NCI-H510A (cell line): Measurements from ENCODE around the gene PTTG1IP.

Source experiments
- DNase-seq: peaks from one replicate; lab custom pipeline; 2025; lab: John Stamatoyannopoulos, UW

Gene PTTG1IP

DNA sequence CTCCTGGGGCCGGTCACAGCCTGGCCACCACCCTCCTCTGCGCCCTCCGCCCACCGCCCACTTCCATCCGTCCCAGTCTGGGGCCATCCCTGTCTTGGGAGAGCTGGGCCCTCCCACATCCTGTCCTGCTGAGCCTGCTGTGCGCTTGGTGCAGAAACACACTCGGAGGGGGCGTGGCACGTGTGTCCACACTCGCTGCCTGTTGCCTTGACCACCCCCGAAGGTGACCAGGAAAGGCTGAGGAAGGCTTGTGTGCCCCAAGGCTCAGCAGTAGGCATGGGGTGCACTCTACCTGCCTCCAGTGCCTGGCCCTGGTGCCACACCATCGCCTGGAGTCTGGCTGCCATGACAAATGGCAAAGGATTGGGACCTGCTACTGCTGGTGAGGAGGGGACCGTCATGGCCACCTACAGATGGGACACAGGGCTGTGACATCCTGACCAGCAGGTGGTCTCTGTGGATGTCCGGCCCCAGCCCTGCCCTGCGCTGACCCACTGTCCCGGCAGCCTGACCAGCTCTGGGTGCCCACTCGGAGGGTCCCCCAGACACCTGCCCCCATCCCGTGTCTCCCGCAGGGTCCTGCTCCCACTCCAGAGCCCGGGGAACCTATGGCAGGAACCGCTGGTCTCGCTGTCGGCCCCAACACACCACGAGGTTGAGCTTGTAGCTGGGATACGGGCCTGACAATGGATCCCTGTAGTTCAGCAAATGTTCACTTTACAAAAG, 23.2 kb upstream of the PTTG1IP start:
- no peak for DNase-seq

DNA sequence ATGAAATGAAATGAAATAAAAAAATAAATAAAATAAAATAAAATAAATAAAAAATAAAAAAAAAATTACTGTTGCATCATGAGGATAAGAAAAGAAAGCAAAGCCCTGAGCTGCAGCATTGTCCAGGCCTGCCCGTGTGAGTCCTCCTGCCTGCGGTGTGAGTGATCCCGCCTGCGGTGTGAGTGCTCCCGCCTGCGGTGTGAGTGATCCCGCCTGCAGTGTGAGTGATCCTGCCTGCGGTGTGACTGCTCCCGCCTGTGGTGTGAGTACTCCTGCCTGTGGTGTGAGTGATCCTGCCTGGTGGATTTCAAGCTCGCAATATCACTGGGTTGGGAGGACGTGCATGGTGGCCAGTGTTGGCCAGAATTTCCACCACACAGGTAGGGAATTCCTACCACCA, 22.4 kb upstream of the PTTG1IP start:
- DNase-seq, result no peak

DNA sequence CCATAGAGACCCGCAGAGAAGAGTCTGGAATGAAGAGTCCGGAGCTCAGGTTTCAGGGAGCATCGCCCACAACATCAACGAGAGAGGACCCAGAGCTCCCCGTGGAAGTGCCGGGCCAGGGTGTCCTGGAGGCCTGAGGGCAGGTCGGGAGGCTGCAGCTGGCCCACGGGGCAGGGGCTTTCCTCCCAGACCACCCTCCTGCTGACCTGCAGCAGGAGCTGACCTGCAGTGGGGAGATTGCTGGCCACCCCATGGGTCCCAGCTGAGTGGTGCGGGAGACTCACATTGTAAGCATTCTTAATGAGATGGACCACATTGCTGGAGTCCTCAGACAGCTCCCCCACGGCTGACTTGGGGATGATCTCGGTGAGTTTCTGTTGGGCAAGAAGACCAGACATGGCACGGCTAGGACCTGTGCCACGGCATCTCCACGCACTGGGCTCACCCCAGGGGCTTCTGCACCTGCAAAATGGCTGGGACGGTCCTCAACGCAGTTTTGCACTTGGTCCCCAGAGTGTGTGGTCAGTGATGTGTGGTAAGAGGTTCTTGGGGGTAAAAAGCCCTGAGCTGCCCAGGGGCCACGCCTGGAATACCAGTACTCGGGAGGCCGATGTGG, 21.3 kb upstream of the PTTG1IP start:
- no peak for DNase-seq

DNA sequence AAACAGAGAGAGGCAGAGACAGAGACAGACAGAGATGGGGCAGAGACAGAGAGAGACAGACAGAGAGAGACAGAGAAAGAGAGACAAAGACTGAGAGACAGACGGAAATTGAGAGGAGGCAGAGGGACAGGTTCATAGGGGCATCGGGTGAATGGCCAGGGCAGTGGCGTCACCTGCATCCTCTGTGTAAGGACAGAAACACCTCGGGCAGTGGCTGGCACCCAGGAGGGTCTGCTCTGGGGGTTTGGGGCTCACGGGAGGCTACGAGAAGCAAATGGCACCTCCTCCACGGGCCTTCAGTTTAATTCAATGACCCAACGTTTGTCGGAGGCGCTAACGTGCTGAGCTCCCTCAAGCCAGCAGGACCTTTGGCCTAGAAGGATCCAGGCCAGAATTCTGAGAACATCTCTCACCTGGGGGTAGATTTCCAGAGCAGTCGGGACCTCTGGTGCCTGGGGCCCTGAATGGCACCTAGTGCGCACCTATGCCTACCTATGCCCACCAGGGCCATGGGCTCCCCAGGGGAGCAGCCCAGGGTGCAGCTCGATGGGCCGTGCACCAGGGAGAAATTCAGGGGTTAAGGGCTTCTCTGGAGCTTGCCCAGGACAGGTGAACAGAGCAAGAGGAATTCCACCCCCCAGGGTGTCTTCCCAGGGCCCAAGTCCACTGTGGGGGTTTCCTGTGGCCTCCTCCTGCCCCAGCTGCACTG, 20.6 kb upstream of the PTTG1IP start:
- no peak for DNase-seq

DNA sequence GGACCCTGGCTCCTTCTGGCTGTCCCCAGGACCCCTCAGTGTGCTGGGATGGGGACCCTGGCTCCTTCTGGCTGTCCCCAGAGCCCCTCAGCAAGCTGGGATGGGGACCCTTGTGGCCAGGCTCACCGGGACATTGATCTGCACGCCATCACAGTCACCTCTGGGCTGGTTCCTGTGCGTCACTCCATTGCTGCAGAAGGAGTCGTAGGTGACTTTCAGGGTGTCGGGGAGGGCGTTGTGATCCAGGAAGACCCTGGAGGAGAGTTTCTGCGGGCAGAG, 19.7 kb upstream of the PTTG1IP start:
- no peak for DNase-seq

DNA sequence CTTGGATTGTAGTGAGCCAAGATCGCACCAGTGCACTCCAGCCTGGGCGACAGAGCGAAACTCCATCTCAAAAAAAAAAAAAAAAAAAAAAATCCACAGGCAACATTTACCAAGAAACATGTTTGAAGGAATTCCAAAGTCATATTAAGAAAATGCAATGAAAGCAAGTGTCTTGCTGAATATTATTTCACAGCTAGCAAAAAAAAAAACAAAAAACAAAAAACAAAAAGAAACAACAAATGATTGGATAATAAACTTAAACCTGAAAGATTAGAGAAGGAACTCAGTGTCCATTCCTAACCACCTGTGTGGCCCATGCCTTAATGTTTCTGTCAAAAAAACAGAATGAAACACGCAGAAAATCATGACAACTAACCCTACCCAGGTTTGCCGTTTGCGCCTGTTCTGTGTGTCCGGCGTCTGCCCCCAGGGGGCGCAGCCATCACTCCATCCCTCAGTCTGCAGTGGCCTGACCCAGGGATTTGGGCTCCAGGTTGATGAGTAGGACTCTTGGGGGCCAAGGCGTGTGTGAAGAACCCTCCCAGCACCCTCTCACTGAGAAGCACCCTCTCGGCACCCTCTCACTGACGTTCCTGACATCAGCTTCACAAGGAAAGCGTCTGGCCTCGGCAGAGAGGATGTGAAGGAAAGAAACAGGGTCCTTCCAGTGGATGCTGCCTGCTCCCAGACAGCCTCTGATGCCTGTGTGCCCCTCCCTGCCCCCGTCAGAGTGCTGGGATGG, 19.2 kb upstream of the PTTG1IP start:
- DNase-seq, result no peak

DNA sequence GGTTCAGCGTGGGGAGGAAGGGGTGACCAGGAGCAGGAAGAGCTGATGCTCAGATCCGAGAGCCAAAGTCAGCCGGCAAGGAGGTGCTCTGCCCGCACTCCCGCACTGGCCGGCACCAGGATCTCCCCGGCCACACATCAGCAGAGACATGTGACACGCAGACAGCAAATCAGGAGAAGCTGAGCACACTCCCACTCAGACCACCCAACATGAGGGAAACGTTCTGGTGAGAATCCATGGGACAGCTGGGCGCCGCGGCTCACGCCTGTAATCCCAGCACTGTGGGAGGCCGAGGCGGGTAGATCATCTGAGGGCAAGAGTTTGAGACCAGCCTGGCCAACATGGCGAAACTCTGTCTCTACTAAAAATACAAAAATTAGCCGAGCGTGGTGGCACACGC, 18.6 kb upstream of the PTTG1IP start:
- no peak for DNase-seq

DNA sequence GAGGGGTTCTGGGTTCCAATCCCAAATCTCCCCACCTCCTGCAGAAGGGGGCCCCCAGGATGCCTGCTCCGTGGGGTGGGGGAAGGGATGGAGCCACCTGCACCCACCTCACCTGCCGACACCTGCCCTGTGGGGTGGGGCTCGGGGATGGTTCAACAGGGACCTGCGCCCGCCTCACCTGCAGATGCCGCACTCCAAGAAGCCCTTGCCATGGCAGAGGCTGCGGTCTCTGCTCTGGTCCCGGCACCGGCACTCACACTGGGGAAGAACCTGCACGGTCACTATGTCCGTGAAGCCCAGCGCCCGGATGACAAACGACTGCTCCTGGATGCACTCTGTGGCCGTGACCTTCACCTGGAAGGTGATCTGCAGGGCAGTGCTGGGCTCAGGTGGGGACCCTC, 18.1 kb upstream of the PTTG1IP start:
- DNase-seq, result no peak

DNA sequence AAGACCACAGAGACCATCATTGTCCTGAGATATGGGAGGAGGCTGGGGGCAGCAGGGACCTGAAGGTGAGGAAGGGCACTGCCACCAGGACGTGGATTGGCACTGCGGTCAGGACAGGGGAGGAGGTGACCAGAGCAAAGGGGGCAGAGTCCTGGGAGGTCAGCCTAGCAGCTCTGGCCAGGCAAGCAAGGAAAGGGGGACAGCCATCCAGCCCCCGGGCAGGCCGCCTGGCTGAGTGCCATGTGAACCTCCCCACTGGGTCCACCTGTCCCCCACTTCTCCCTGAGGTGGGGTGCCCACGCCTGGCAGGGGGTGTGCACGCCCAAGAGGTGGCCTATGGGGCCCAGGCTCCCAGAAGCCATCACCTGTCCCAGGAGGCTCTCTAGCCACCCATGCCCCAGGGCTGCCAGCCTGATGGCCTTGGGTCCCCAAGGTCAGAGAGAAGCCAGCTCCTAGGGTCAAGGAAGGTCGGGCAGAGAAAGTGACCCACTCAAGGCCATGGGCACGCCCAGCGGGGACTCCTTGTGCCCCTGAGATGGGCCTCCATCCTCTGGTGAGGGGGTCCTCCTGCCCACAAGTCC, 17.6 kb upstream of the PTTG1IP start:
- DNase-seq, result no peak

DNA sequence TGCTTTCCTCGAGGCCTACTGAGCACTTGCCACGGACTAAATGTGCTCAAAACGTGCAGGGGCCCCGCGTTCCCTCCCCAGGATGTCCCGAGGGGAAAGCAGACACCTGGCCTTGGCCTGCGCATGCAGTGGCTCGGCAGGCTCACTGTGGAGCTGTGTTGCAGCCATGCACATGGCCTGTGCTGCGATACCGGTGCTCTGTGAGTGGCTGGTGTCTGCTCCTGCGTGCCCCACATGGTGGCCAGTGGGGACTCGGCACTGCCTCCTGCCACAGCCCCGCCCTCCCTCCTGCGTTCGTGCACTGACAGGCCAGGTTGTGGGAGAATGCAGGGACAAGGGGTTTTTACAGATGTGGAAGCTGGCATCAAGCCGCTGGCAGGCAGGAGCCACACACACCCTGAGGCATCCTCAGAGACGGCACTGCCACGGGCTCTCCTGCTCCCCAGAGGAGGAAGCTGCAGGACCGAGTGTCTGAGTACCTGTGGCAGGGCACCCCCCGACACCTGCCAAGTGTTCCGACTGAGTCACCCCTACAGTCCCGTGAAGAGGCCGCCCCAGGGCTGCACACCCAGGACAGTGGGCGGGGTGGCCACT, 16.9 kb upstream of the PTTG1IP start:
- DNase-seq, result no peak

DNA sequence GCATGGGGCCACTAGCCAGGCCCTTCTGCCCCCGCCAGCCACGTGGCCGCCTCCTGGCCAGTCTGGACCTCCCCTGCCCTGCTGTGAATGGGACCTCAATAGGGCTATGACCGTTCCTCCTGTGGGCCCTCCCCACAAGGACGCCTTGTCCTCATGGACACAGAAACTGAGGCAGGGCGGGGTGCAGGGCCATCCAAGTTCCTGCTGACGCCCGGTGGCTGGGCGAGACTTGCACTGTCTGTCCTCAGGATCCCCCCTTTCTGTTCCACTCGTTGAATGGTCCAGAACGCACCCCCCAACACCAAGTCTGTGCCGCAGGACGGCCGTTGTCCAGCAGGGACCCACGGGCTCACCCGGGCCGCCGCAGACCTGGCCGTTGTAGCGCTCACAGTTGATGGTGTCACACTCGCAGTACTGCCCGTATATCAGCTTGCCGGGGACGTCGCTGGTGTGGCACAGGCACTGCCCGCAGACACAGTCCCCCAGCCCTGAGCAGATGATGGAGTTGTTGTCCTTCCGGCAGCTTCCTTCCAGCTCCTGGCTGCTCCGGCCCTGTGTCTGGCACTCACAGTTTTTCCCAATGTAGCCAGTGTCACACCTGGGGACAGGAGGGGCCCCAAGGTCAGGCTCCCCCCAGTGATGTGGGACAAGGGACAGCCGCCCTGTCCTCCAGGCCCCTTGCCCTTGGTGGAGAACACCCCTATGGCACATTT, 16.3 kb upstream of the PTTG1IP start:
- no peak for DNase-seq

DNA sequence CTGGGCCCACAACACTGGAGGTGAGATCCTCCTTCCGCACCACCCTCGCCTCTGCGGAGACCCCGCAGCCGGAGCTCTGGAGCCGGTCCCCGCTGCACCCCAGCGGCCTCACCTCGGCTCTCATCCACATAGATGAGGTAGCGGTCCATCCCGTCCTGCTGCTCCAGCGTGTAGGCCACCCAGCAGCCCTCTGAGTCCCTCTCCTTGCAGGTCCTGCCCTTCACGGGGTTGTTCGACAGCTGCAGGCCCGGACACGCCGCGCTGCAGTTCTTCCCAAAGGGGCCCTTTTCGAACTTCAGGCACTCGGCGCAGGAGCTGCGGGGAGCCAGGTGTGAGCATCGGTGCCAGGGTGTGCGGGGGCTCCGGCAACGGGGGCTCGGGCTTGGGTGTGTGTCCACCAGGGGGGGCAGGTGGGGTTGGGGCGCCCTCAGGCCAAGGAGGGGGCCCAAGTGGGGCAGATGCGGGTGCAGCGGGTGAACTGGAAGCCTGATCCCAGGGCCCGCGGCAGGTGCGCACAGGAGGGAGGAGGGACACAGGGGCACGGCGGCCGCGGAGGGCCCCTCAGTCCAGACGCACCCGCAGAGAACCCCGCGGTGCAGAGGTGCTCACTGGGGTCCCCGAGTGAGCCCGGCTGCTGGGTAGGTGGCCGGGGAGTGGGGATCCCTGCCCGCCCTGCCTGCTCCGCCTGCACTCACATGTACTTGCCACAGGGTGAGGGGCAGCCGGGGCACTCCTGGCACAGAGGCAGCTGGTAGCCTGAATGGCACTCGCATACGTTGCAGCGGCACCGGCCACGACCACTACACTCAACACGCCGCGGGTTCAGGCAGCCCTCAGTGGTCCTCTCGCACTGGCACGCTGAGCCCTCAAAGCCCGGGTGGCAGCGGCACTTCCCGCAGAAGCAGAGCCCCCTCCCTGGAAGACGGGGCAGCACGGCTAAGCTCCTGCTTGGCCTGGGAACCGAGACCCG, 15.4 kb upstream of the PTTG1IP start:
- no peak for DNase-seq

DNA sequence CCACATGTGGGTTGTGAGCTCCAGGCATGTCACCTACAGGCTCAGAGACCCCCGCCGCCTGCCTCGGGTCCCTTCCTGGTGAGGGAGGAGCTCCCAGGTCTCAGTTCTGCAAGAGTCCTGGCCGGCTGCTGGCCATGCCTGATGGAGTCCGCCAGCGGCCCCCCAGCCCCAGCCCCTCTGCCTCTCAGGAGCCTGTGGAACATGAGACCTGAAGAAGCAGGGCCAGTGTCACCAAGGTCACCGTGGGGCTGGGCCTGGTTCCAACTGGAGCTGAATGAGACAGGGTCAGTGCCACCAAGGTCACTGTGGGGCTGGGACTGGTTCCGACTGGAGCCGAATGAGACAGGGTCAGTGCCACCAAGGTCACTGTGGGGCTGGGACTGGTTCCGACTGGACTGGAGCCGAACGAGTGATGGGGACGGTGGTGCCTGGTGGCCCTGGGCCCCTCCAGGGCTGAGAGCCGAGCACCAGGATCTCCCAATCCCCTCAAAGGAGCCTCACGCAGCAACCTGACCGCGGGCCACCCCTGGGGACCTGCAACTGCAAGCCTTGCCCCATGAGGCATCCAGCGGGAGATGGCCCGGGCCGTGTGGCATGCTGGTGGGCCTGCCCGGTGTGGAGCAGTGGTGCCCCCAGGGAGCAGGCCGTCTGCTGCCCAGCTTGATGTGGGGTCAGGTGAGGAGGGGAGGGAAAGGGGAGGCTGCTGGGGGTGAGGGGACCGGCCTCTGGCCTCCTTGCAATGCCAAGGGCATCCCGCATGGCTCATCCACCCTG, 14.5 kb upstream of the PTTG1IP start:
- DNase-seq, result no peak

DNA sequence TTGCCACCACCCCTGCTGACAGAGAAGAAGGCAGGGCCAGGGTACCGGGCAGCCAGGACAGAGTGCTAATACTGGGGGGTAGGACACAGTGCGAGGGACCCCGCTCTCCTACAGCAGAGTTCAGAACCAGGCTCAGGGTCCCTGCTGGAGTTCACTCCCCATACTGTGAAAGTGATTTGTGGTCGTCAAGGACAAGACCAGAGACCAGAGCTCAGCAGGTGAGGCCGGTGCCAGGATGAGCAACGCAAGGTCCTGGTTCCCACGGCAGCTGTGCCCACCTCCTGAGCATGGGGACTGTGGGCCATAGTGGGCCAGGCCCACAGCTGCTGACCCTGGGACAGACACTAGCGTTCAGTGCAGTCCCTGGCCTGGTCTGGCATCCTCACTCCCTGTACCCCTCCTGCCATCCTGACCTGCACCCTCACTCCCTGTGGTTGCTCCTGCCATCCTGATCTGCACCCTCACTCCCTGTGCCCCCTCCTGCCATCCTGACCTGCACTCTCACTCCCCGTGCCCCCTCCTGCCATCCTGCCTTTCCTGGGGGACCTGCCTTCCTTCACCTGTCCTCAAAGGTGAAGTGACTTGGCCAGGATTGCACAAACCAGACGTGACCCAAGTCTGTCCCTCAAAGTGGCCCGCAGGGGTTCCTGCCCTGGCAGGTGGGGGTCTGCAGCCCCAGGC, 13.8 kb upstream of the PTTG1IP start:
- DNase-seq, result no peak

DNA sequence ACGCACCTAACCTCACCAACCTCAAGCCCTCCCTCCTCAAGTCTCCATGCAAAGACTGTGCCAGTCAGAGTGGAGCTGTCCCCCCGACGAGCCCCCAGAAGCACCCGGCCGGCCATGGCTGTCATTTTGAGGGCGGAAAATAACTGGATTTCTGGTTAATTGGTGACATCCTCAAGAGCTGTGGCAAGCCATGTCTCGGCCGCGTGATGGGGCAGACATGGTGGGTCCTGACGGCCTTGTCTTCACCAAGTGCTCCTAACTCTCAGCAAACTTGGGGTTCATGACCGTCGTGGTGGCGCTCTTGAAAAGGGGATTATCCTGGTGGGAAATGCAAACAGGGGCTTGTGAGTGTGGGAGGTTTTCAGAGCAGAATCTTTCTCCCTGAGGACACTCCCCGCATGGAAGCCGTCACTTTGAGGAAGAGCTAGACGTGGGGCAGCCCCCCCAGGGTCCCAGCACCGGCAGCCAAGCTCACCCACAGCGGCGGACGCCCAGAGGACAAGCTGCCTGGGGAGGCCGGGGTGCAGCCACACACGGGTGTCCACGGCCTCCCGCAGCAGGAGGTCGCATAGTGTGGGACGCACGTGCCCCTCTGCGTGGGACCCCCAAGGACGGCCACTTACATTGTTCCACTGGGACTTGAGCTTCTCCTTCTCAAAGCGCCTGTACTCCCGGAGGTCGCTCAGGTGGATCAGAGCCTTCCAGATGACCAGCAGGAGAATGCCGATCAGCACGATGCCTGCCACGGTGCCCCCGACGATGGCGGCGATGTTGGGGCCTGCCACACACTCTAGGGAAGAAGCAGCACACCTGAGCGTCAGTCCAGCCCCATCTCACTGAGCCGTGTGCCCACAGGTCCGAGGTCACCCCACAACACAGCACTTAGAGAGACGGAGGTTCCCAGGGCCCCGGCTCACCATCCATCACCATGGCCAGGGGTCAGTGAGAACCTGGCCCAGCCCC, 12.9 kb upstream of the PTTG1IP start:
- DNase-seq, result no peak

DNA sequence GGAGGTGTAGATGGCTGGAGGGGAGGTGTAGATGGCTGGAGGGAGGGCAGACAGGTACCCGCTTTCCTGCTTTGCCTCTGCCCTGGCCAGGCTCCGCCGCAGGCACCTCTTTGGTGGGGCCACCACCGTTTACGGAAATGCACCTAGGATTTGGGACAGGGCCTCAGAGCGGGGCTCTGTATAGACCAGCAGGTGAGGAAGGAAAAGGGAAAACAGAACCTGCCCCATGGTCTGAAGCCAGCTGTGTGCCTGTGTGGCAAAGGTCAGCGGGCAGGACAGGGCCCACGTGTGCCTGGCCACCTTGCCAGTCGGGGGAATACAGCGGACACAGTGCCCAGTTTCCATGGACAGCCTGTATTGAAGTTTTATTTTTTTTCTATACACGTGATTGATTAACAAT, 12.1 kb upstream of the PTTG1IP start:
- no peak for DNase-seq

DNA sequence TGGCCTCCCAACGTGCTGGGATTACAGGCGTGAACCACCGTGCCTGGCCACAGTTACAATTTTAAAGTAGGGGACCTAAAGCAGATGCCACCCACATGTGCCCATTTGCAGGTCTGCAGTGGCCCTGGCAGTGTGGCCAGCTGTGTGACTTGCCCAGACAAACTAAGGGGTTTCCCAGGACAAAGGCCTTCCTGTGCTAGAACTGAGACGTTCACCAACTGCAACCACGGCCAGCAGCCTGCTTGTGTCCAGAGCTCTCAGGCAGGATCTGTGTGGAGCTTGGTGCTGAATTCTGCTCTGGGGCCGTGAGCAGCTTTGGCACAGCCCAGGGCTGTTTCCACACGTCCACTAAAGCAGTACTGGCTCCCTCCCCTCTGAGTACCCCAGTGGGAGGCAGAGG, 10.6 kb upstream of the PTTG1IP start:
- no peak for DNase-seq

DNA sequence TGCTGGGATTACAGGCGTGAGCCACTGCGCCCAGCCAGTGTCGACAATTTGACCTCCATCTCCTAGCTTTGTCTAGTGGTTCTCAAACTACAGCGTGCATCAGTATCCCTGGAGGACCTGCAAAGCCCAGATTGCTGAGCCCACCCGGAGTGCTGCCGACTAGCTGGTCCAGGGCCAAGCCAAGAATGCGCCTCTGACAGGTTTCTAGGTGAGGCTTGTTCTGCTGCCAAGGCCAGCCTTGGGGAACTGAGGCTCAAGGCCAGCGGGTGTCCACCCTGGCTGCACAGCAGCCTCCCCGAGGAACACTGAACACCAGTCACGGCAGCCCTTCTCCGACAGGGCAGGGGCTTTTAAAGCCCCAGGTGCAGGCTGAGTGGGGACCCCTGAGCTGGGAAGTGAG, 9.8 kb upstream of the PTTG1IP start:
- no peak for DNase-seq
